D341Med (cell line): ENCODE data around the gene CENPM.

ENCODE experiments used
- DNase-seq: peaks from one replicate; pipeline ENCODE4 v3.0.0; 2012; ENCODE audit warnings: low spot score

CENPM gene

DNA sequence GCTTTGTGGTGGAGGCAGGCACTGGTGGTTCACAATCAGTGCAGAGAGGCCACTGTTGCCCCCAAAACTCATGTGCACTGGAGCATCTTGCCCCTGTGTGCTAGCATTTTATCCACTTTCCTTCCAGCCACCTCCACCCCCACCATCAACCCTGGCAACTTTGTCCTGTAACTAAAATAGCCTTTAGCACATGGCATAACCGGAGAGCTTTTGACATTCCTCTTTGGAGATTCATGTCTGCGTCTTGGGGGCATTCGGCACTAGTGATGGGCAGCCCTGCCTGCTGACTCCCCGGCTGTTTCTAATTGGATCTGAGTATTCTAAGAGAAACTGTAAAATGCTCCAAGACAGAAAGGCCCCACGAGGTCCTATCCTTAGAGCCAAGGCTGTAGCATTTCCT lies 47.8 kb downstream of the CENPM start:
- no peak for DNase-seq

DNA sequence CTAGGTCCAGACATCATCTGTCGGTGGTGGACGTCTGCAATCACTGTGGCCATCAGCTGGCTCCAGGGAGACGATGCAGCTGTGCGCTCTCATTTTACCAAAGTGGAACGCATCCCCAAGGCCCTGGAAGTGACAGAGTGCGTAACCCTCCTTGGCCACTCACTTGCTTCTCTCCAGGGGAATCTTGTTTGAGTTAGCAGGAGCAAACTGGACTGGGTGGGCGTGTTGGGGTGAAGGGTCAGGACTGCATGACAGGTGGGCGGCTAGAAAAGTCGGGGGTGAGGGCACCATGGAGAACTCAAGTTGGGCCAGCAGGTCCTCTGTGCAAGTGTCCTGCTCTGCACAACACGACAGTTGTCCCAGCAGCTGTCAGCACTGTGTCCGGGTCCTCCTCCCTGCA lies 48.3 kb downstream of the CENPM start:
- no peak for DNase-seq

DNA sequence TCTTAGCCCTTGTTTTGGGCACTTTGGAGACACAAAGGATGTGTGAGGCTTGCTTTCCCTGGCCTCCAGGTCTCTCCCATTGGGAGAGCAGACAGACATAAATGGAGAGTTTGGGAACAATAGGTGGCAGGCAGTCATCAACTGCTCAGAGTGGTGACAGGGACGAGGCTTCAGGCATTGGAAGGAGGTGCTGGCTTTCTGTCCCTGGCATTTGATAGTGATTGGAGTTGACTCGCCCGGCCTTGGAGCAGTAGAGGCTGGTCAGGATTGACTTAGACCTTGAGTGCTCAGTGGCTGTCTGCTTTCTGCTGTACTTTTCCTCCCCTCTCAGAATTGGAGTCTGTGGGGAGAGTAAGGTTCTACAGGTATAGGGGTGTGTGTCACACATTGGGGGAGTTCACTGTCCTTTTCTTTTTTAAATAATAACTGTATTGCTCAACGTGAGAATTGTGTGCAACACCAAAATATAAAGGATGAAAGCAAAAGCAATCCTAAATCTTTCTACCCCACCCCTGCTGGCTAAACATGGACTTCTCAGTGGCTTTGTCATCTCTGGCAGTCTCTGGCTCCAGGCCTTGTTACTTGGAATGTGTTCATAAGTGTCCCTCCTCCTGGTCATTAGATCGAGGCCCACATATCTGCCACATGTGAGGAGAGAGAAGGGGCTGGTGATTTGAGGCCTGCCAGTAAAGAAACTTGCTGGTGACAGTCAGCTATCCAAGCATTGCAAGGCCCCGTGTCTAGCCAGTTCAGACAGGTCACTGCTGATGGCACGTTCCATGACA lies 53.2 kb downstream of the CENPM start:
- DNase-seq = no peak

DNA sequence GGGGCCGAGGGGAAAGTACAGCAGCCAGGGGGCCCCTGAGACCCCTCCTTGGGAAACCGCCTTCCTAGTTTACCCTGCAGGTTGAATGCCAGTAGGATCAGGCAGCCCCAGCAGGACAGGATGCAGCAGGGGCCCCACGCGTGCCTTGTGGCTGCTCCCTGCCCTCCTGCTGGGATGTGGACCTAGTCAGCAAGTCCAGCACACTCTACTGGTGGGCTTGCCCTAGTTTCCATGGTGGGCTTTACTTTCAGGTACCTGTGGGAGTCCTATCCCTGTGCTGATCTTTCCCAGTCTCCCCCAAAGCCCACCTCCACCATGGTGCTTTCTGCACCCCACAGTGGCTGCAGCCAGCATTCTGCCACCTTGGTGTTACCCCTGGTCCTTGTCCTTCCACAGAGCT lies 54.2 kb downstream of the CENPM start:
- no peak for DNase-seq

DNA sequence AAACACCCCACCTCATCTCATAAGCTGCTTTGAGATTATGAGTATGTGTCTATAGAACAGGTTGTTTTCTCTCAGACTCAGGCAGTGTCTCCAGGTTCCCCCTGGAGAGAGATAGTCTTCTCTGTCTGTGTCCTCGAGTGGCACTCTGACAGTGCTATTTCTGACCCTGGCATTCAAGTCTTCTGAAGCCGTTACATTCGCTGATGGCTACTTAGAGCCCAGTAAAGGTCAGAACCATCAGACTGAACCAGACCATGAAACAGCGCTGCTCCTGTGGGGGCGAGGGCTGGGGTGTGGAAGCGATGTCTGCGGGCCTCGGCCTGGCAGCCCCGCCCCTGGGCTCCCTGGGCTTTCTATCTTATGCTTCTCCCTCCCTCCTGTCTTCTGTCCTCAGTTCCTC lies 55.5 kb downstream of the CENPM start:
- DNase-seq = no peak
